GM21723 (cell line): ENCODE results near the gene DACT3.

ENCODE experiments used
- ATAC-seq: cut with Tn5 transposase; IDR thresholded peaks from one replicate; pipeline ENCODE4 v1.9.1; 2021; ENCODE audit warnings: mild to moderate bottlenecking, moderate library complexity; ENCODE audit not compliant: unreplicated experiment

Gene DACT3

DNA sequence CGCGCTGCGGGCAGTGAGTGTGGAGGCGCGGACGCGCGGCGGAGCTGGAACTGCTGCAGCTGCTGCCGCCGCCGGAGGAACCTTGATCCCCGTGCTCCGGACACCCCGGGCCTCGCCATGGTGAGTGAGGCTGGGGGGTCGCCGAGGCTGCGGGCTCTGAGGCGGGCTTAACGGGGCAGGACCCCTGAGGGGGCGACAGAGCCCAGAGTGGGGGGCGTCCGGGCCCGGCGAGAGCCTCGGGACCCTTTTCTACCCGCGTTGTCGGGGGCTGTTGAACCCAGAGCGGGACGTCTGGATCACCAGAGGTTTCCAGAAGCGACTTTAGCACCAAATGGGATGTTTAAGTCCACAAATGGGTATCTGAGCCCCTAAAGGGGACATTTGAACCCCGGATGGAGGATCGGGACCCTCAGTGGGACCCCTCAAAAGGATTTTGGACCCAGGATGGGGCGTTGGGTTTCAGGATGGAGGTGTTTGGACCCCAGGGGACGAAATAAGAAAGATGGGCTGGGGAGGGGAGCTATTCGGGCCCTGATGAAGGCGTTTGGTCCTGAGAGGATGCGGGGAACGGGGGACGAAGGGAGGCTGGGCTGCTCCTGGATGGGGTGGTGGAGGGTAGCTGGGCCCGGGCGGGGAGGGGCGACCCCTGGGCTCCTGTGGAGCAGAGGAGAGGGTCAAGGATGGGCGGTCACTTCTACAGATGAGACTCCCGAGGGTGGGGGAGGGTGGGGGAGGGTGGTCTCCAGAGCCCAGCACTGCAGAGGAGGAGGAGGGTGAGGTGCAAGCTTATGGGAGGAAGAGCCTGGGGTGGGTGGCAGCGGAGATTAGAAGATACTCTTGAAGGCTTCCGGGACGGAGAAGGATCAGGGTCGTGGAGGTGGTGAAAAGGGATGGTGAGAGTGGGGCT is 59.4 kb downstream of the DACT3 start, which contains the start of gene CALM3:
CALM3 (plus strand) TSS at position 13 of the 907 bp plus-strand sequence; CDS start at position 118, 105 bp downstream.
- ATAC-seq, result no peak

DNA sequence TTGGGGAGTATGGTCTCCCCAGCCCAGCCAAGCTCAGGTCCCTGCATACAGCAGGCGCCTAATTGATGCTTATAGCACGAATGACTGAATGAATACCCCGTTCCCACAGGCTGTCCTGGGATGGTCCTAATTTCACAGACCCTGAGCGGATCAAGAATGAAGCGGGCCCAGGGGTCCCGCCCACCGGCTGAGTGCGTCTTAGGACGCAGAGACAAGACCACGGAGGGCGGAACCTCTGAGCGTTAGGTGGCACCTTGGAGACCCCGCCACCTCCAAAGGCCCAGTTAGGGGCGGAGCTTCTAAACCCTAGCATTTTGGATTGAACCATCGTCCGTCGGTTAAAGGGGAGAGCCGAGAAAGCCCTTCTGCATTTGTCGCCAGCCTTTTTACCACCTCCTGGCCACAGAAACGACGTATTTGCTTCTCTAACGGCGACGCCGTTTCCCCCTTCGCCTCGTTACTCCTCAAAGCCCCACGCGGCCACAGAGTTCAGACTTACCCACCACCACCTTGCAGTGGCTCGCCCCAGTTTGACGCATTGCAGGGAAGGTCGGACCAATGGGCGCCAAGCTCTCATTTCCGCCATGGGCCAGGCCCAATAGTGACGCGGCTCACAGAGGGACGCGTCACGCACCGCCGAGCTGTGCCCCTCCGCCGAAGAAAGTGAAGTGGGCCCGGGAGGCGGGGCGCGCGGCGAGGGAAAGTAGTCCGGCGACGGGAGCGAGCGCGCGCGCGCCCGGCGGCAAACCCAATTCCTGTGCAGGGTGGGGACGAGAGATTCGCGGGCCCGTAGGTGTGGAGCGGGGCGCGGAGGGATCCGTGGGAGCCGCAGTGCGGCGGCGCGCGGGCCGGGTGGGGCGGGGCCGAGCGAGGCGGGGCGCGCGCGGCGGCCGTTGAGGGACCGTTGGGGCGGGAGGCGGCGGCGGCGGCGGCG is 60.3 kb downstream of the DACT3 start:
- peak; percentile 77 for ATAC-seq

DNA sequence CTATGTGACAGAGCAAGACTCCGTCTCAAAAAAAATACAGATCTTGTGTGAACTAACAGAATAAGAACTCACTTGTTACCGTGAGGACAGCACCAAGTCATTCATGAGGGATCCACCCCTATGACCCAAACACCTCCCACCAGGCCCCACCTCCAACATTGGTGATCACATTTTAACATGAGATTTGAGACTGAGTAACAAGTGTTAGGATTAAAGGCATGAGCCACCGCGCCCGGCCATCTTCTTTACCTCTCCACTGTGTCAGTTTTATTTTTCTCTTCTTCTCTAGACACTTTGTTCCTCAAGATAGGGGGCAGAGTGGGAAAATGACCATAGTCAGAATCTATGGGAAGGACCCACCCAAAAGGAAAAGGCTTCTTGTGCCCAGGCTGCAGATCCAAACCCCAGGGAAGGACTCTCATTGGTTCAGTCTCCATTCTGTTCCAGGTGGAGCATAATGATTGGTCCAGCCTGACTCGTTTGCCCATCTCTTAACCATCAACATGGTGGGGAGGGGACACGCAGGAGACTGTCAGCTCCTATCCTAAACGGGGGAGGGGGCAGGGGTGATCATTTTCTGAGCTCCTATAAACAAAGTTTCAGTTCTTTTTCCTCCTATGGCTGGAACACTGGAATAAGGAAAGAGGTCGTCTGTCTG is 61.1 kb downstream of the DACT3 start:
- ATAC-seq, result no peak

DNA sequence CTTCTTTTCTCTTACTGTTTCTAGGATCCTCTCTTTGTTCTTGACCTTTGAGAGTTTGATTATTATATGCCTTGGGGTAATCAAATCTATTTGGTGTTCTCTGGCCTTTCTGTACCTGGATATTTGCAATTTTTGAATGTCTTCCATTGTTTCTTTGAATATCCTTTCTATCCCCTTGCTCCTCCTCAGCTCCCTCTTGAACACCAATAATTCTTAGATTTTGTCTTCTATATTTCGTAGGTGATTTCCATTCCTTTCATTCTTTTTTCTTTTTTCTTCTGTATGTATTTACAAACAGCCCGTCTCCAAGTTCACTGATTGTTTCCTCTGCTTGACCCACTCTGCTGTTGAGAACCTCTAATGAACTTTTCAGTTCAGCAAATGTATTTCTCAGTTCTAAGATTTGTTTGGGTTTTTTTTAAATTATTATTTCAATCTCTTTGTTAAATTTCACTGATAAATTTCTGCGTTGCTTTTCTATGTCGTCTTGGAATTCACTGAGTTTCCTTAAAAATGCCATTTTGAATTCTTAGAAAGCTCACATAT is 62.5 kb downstream of the DACT3 start:
- ATAC-seq, result no peak
